Spleen (tissue), 11 donors: ENCODE measurements around the gene SNRPB2. TPM values are rescaled to one million over a fixed set of nuclear protein-coding genes. Genes with fewer than 3 reads are reported as not detected.

Source experiments
- DNase-seq: peaks from one replicate; pipeline ENCODE4 v3.0.0-alpha.2; 2020
- H3K27ac ChIP-seq, 8 donors: fragments of 200-600 bp; sonication (generic) in 7 of 8; 1 replicate in 4 of 8; 2 replicates in 4 of 8; pipeline versions ENCODE4 v1.5.0 to v1.8.0; 2016 to 2021; ENCODE audit warnings: inconsistent platforms in 4 of 8, mild to moderate bottlenecking in 4 of 8, moderate library complexity in 1 of 8
- H3K27me3 ChIP-seq, 7 donors: fragments of 200-600 bp; sonication (generic) in 6 of 7; replicated peaks in 1 of 7; 1 replicate in 4 of 7; 2 replicates in 3 of 7; pipeline versions ENCODE4 v1.5.0 to v1.8.0; 2016 to 2021; ENCODE audit warnings: inconsistent platforms in 3 of 7, mild to moderate bottlenecking in 1 of 7
- H3K36me3 ChIP-seq, 6 donors: fragments of 200-600 bp; sonication (generic) in 5 of 6; 1 replicate in 4 of 6; 2 replicates in 2 of 6; pipeline versions ENCODE4 v1.5.0 to v1.8.0; 2016 to 2021; ENCODE audit warnings: inconsistent platforms in 2 of 6
- H3K4me1 ChIP-seq, 6 donors: fragments of 200-600 bp; sonication (generic) in 5 of 6; 1 replicate in 3 of 6; 2 replicates in 3 of 6; pipeline versions ENCODE4 v1.5.0 to v1.8.0; 2016 to 2021; ENCODE audit warnings: inconsistent platforms in 3 of 6
- H3K4me3 ChIP-seq, 8 donors: fragments of 200-600 bp; sonication (generic) in 7 of 8; 1 replicate in 4 of 8; 2 replicates in 4 of 8; pipeline versions ENCODE4 v1.5.0 to v1.8.0; 2016 to 2021; ENCODE audit warnings: inconsistent platforms in 4 of 8, mild to moderate bottlenecking in 4 of 8, moderate library complexity in 2 of 8
- H3K9me3 ChIP-seq, 8 donors: fragments of 200-600 bp; sonication (generic) in 7 of 8; 1 replicate in 4 of 8; 2 replicates in 4 of 8; pipeline versions ENCODE4 v1.5.0 to v1.8.0; 2016 to 2021; ENCODE audit warnings: inconsistent platforms in 4 of 8
- CTCF ChIP-seq, 11 experiments: fragments of 200-600 bp in 7 of 11; fragments of 450-650 bp in 4 of 11; sonication (generic) in 4 of 11; IDR thresholded peaks in 8 of 11; conservative IDR thresholded peaks in 3 of 11; 1 replicate in 7 of 11; 2 replicates in 4 of 11; pipeline versions ENCODE4 v1.4.0 to v1.8.0; 2016 to 2021; ENCODE audit warnings: antibody characterized with exemption in 11 of 11, inconsistent platforms in 4 of 11, mild to moderate bottlenecking in 1 of 11
- POLR2A ChIP-seq, 3 donors: fragments of 450-650 bp; IDR thresholded peaks; one replicate each; pipeline ENCODE4 v1.5.1; 2017; ENCODE audit warnings: antibody characterized with exemption in 3 of 3, mild to moderate bottlenecking in 1 of 3
- POLR2AphosphoS5 ChIP-seq, 3 donors: sonication (generic); formaldehyde crosslinking; IDR thresholded peaks; one replicate each; pipeline ENCODE4 v1.5.1; 2017; ENCODE audit warnings: antibody characterized with exemption in 3 of 3
- WGBS, 5 donors: extraction: QIAGEN DNeasy Blood & Tissue Kit in 3 of 5; methylation state at CpG; one replicate each; pipeline versions ENCODE4 v1.1.5 to v1.1.7; 2013 to 2018; 5-methylcytosine and 5-hydroxymethylcytosine counted together
- intact Hi-C: fragments of 100-400 bp; cut with DNase I; formaldehyde crosslinking; loops from one replicate; pipeline ENCODE4 v1.15.0; 2023; ENCODE audit warnings: low total_unique reads
- polyA plus RNA-seq, 3 donors: library from polyadenylated mRNA; stranded (reverse); fragments of 200-250 nt; gene quantifications; one replicate each; pipeline ENCODE4 v1.2.1, GENCODE V29; 2013
- total RNA-seq, 7 donors: library from RNA; depleted of rRNA in 3 of 7; stranded (reverse); fragments of >200 nt in 3 of 7; fragmentation: NEBNext Ultra II Directional in 4 of 7; extraction: Animal tissue kit (Norgen Biotek cat#: 25700) in 4 of 7; gene quantifications; one replicate each; pipeline versions ENCODE4 v1.1.0 to v1.2.1, GENCODE V29; 2016 to 2021
- donor health status: healthy with polysubstance abuse.
- donor health status: DM: no; HTN: no; CAD: no; lungs with moderate emphysema.
- donor health status: DM: no; HTN: no; CAD: no.
- donor health status: Bipolar disorder and iron deficiency.
- donor health status: healthy.
- donor health status: DM: no; HTN: no; CAD: no.
- donor health status: DM: yes; HTN: yes; CAD: no.

SNRPB2 gene
- total and polyA plus RNA-seq, 10 donors = 20.3 to 68.8 (median 40.9) TPM

GRCh38 chr20:16714751-16715150 is 15.1 kb upstream of the SNRPB2 start:
- DNase-seq = no peak
- Histone ChIP-seq H3K9me3 (no peaks in the 10 kb centered on the region), H3K27ac (no peak overlapping the region), H3K27me3 (peaks cover 0 to 41% (median 0%) of the 10 kb centered on the region in 7 donors), H3K4me3 (no peak overlapping the region), H3K4me1 (peaks cover 0 to 5% (median 0%) of the 10 kb centered on the region in 6 donors), H3K36me3 (no peaks in the 10 kb centered on the region)
- intact Hi-C loops = no loop called here
- 66 to 86% (median 76%) methylated on average over 4 of the region's 4 CpGs for WGBS, 5 donors
- TF ChIP-seq CTCF (IDR thresholded peaks at IDR 0.05 in 8 of 11, conservative IDR thresholded peaks at IDR 0.05 in 3 of 11) = no peak
- no peak for TF ChIP-seq POLR2AphosphoS5 (IDR thresholded peaks at IDR 0.05)
- TF ChIP-seq POLR2A (IDR thresholded peaks at IDR 0.05) = no peak

GRCh38 chr20:16719421-16719820 is 10.4 kb upstream of the SNRPB2 start:
- no peak overlapping the region for H3K4me3 ChIP-seq
- intact Hi-C loops = no loop called here
- no peaks in the 10 kb centered on the region for H3K9me3 ChIP-seq
- H3K27me3 ChIP-seq = peaks cover 0 to 63% (median under 1%) of the 10 kb centered on the region in 7 donors
- WGBS, 5 donors = 54 to 83% (median 75%) methylated on average over 1 of the region's 1 CpG
- H3K27ac ChIP-seq = no peak overlapping the region
- no peaks in the 10 kb centered on the region for H3K36me3 ChIP-seq
- H3K4me1 ChIP-seq = no peaks in the 10 kb centered on the region
- TF ChIP-seq POLR2A (IDR thresholded peaks at IDR 0.05) (no peak), CTCF (IDR thresholded peaks at IDR 0.05 in 8 of 11, conservative IDR thresholded peaks at IDR 0.05 in 3 of 11) (no peak), POLR2AphosphoS5 (IDR thresholded peaks at IDR 0.05) (no peak)
- DNase-seq = no peak

GRCh38 chr20:16729080-16729479 is 746 bp upstream of the SNRPB2 start:
- 93 to 97% (median 95%) methylated on average over 1 of the region's 1 CpG for WGBS, 5 donors
- peaks cover 0 to 41% (median 13%) of the 10 kb centered on the region in 7 donors for H3K27me3 ChIP-seq
- DNase-seq = no peak
- peaks cover 0 to 28% (median 18%) of the 10 kb centered on the region in 6 donors for H3K36me3 ChIP-seq
- intact Hi-C loops = no loop called here
- peaks cover 0 to 14% (median 0%) of the 10 kb centered on the region in 8 donors for H3K9me3 ChIP-seq
- H3K27ac ChIP-seq = peak overlapping the region in 5 of 8 donors; percentile 85 to 89 (median 88)
- peaks cover 13 to 45% (median 35%) of the 10 kb centered on the region in 6 donors for H3K4me1 ChIP-seq
- peak overlapping the region in 6 of 8 donors; percentile 73 to 94 (median 78) for H3K4me3 ChIP-seq
- no peak for TF ChIP-seq POLR2AphosphoS5 (IDR thresholded peaks at IDR 0.05)

- no peak for TF ChIP-seq CTCF (IDR thresholded peaks at IDR 0.05 in 8 of 11, conservative IDR thresholded peaks at IDR 0.05 in 3 of 11)
- no peak for TF ChIP-seq POLR2A (IDR thresholded peaks at IDR 0.05)
- no peak for TF ChIP-seq POLR2AphosphoS5 (IDR thresholded peaks at IDR 0.05)
- H3K36me3 ChIP-seq = peaks cover 2 to 63% (median 51%) of the 10 kb centered on the region in 6 donors
These were observed 2.8 kb downstream of the SNRPB2 start for GRCh38 chr20:16732506-16733152.

More at GRCh38 chr20:16732506-16733152, 2.8 kb downstream of the SNRPB2 start:
- Histone ChIP-seq H3K27me3 (peaks cover 0 to 6% (median 0%) of the 10 kb centered on the region in 7 donors), H3K27ac (no peak overlapping the region), H3K4me3 (no peak overlapping the region), H3K4me1 (peaks cover 13 to 63% (median 39%) of the 10 kb centered on the region in 6 donors), H3K9me3 (peaks cover 0 to 6% (median 0%) of the 10 kb centered on the region in 8 donors)
- WGBS, 5 donors = 59 to 82% (median 64%) methylated on average over 4 of the region's 4 CpGs
- no peak for DNase-seq
- intact Hi-C loops = no loop called here
